H9 (cell line): ENCODE results near the gene CCDC85B. TPM values are rescaled to one million over a fixed set of nuclear protein-coding genes. Genes with fewer than 3 reads are reported as not detected.

Experiments
- DNase-seq: peaks from one replicate; pipeline ENCODE4 v3.0.0-alpha.2; 2017
- H2AFZ ChIP-seq: one replicate; pipeline ENCODE4 v1.6.1; 2013; ENCODE audit warnings: mild to moderate bottlenecking, low read length, control low read depth, moderate library complexity
- H2AK5ac ChIP-seq: 2 replicates; pipeline ENCODE4 v1.6.1; 2013; ENCODE audit warnings: low read length, control low read depth, mixed read lengths; ENCODE audit not compliant: insufficient read length
- H2BK120ac ChIP-seq: one replicate; pipeline ENCODE4 v1.6.1; 2013; ENCODE audit warnings: low read depth, mild to moderate bottlenecking, low read length, control low read depth, inconsistent platforms; ENCODE audit not compliant: poor library complexity, severe bottlenecking
- H2BK12ac ChIP-seq: 2 replicates; pipeline ENCODE4 v1.6.1; 2013; ENCODE audit warnings: low read length, control low read depth, mixed read lengths, low read depth; ENCODE audit not compliant: insufficient read length
- H2BK15ac ChIP-seq: 2 replicates; pipeline ENCODE4 v1.6.1; 2013; ENCODE audit warnings: low read depth, low read length, control low read depth
- H2BK20ac ChIP-seq: one replicate; pipeline ENCODE4 v1.6.1; 2013; ENCODE audit warnings: low read depth, mild to moderate bottlenecking, low read length, control low read depth, inconsistent platforms; ENCODE audit not compliant: poor library complexity, severe bottlenecking
- H2BK5ac ChIP-seq: 2 replicates; pipeline ENCODE4 v1.6.1; 2013; ENCODE audit warnings: low read length, control low read depth, mixed read lengths; ENCODE audit not compliant: insufficient read length
- H3K14ac ChIP-seq: 2 replicates; pipeline ENCODE4 v1.6.1; 2013; ENCODE audit warnings: low read length, control low read depth; ENCODE audit not compliant: insufficient read depth
- H3K18ac ChIP-seq: 2 replicates; pipeline ENCODE4 v1.6.1; 2013; ENCODE audit warnings: low read depth, mild to moderate bottlenecking, mixed read lengths, low read length, control low read depth; ENCODE audit not compliant: insufficient read length
- H3K23ac ChIP-seq: 2 replicates; pipeline ENCODE4 v1.6.1; 2013; ENCODE audit warnings: low read length, control low read depth, mixed read lengths, low read depth; ENCODE audit not compliant: insufficient read length
- H3K23me2 ChIP-seq: 2 replicates; pipeline ENCODE4 v1.6.1; 2013; ENCODE audit warnings: low read depth, mild to moderate bottlenecking, mixed read lengths, low read length, control low read depth; ENCODE audit not compliant: insufficient read length, poor library complexity, severe bottlenecking
- H3K27ac ChIP-seq: 2 replicates; pipeline ENCODE4 v1.5.1; 2013; ENCODE audit warnings: low read length, control low read depth, mixed read lengths, low read depth; ENCODE audit not compliant: insufficient read length
- H3K27me3 ChIP-seq: 2 replicates; pipeline ENCODE4 v1.6.1; 2013; ENCODE audit warnings: low read length, control low read depth, inconsistent platforms; ENCODE audit not compliant: insufficient read depth
- H3K4ac ChIP-seq: 2 replicates; pipeline ENCODE4 v1.6.1; 2013; ENCODE audit warnings: low read depth, mild to moderate bottlenecking, control low read depth, inconsistent platforms, low read length, moderate library complexity
- H3K4me1 ChIP-seq: 2 replicates; pipeline ENCODE4 v1.6.1; 2013; ENCODE audit warnings: low read length, control low read depth, inconsistent platforms; ENCODE audit not compliant: insufficient read depth
- H3K4me2 ChIP-seq: 2 replicates; pipeline ENCODE4 v1.6.1; 2013; ENCODE audit warnings: low read length, control low read depth, mixed read lengths; ENCODE audit not compliant: insufficient read length, insufficient read depth
- H3K56ac ChIP-seq: 2 replicates; pipeline ENCODE4 v1.6.1; 2013; ENCODE audit warnings: low read depth, mild to moderate bottlenecking, mixed read lengths, low read length, control low read depth; ENCODE audit not compliant: insufficient read length
- H3K79me1 ChIP-seq: 2 replicates; pipeline ENCODE4 v1.6.1; 2013; ENCODE audit warnings: low read depth, mild to moderate bottlenecking, moderate library complexity, low read length, control low read depth, inconsistent platforms; ENCODE audit not compliant: insufficient read depth, poor library complexity, severe bottlenecking
- H3K79me2 ChIP-seq: 2 replicates; pipeline ENCODE4 v1.6.1; 2013; ENCODE audit warnings: low read length, control low read depth, inconsistent platforms; ENCODE audit not compliant: insufficient read depth
- H3K9ac ChIP-seq: 2 replicates; pipeline ENCODE4 v1.6.1; 2013; ENCODE audit warnings: low read length, control low read depth, mixed read lengths; ENCODE audit not compliant: insufficient read length; ENCODE audit errors: extremely low read depth
- H3K9me3 ChIP-seq: one replicate; pipeline ENCODE4 v1.6.1; 2013; ENCODE audit warnings: low read depth, low read length, inconsistent platforms; ENCODE audit not compliant: control insufficient read depth
- H3T11ph ChIP-seq: one replicate; pipeline ENCODE4 v1.6.1; 2013; ENCODE audit warnings: mild to moderate bottlenecking, low read length, control low read depth, inconsistent platforms
- H4K20me1 ChIP-seq: one replicate; pipeline ENCODE4 v1.6.1; 2013; ENCODE audit not compliant: control insufficient read depth, insufficient read length, insufficient read depth
- H4K5ac ChIP-seq: 2 replicates; pipeline ENCODE4 v1.6.1; 2013; ENCODE audit warnings: low read depth, mild to moderate bottlenecking, mixed read lengths, low read length, control low read depth; ENCODE audit not compliant: insufficient read length
- H4K8ac ChIP-seq: replicated peaks from 2 replicates; pipeline ENCODE4 v1.6.1; 2013; ENCODE audit warnings: low read length, control low read depth, mixed read lengths, low read depth; ENCODE audit not compliant: insufficient read length
- H4K91ac ChIP-seq: 2 replicates; pipeline ENCODE4 v1.6.1; 2013; ENCODE audit warnings: low read depth, mild to moderate bottlenecking, moderate library complexity, mixed read lengths, low read length, control low read depth; ENCODE audit not compliant: insufficient read length
- H3K27ac Mint-ChIP-seq, 3 experiments: 2 replicates in 2 of 3; 3 replicates in 1 of 3; pipeline ENCODE4 v1.8.0; 2020 to 2021; ENCODE audit warnings: mixed read lengths in 3 of 3, mild to moderate bottlenecking in 1 of 3, moderate library complexity in 1 of 3
- H3K27me3 Mint-ChIP-seq: 2 replicates; pipeline ENCODE4 v1.8.0; 2021; ENCODE audit warnings: low read depth, mild to moderate bottlenecking, moderate library complexity, mixed read lengths
- H3K36me3 Mint-ChIP-seq, 3 experiments: 2 replicates in 2 of 3; 3 replicates in 1 of 3; pipeline ENCODE4 v1.8.0; 2020 to 2021; ENCODE audit warnings: low read depth in 3 of 3, mixed read lengths in 3 of 3; ENCODE audit not compliant: insufficient read depth in 1 of 3
- H3K4me1 Mint-ChIP-seq, 2 experiments: 2 replicates each; pipeline ENCODE4 v1.8.0; 2020; ENCODE audit warnings: mixed read lengths in 2 of 2
- H3K4me3 Mint-ChIP-seq, 2 experiments: 2 replicates in 1 of 2; 3 replicates in 1 of 2; pipeline ENCODE4 v1.8.0; 2020 to 2021; ENCODE audit warnings: mild to moderate bottlenecking in 2 of 2, mixed read lengths in 2 of 2, moderate library complexity in 1 of 2
- H3K9me3 Mint-ChIP-seq, 2 experiments: 2 replicates in 1 of 2; 3 replicates in 1 of 2; pipeline ENCODE4 v1.8.0; 2020; ENCODE audit warnings: mild to moderate bottlenecking in 2 of 2, mixed read lengths in 2 of 2, moderate library complexity in 1 of 2
- WGBS: extraction: QIAGEN DNeasy Blood & Tissue Kit; methylation state at CpG from one replicate; pipeline ENCODE4 v1.1.7; 2013; ENCODE audit warnings: missing lambda C conversion rate, low lambda C conversion rate, mixed read lengths; ENCODE audit not compliant: insufficient read length; ENCODE audit errors: extremely low coverage; 5-methylcytosine and 5-hydroxymethylcytosine counted together
- total RNA-seq: library from RNA; stranded (reverse); gene quantifications from 2 replicates; pipeline ENCODE4 v1.2.1, GENCODE V29; 2021
- TF ChIP-seq, protein P1 (sequence below): fragments of 200-600 bp; sonication (generic); conservative IDR thresholded peaks from 3 replicates; pipeline ENCODE4 v1.8.0; 2021; ENCODE audit warnings: antibody characterized with exemption, mild to moderate bottlenecking

The CCDC85B gene
- total RNA-seq, 1 experiment from 2014 or later: 23.3 TPM

DNA sequence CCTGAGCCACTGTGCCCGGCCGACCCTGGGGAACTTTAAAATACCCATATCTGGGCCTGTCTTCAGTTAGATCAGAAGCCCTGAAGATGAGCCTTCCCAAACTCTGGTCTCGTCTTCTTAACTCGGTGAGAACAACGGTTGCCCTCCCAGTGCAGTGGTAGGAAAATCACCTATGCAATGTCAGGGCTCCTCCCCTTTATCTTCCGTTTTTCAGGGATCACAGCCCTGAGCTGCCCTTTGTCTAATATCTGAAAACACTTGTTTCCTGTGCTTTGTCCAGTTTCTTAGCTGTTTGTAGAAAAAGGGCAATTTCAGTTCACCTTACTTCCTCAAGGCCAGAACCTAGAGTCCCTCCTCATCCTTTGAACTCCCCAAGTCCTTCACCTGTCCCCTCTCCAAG, 38.2 kb downstream of the CCDC85B start:
- no peak overlapping the region for H4K5ac ChIP-seq
- H3K4me1 ChIP-seq: no peaks in the 10 kb centered on the region
- H3K27me3 ChIP-seq: no peaks in the 10 kb centered on the region
- no peak overlapping the region for H3K56ac ChIP-seq
- DNase-seq: no peak
- no peak overlapping the region for H3K23ac ChIP-seq
- H3K23me2 ChIP-seq: no peaks in the 10 kb centered on the region
- H3K4me2 ChIP-seq: no peak overlapping the region
- Mint-ChIP-seq H3K27ac (peak overlapping the region in 1 of 3 experiments; percentile 74; a peak in 3 of 7 replicates), H3K27me3 (no peaks in the 10 kb centered on the region), H3K9me3 (no peaks in the 10 kb centered on the region), H3K36me3 (no peaks in the 10 kb centered on the region), H3K4me1 (peaks cover 10 to 36% of the 10 kb centered on the region in 2 experiments), H3K4me3 (no peak overlapping the region)
- H2AFZ ChIP-seq: no peak overlapping the region
- H3T11ph ChIP-seq: no peak overlapping the region
- H3K9me3 ChIP-seq: no peaks in the 10 kb centered on the region
- TF ChIP-seq, protein P1, sequence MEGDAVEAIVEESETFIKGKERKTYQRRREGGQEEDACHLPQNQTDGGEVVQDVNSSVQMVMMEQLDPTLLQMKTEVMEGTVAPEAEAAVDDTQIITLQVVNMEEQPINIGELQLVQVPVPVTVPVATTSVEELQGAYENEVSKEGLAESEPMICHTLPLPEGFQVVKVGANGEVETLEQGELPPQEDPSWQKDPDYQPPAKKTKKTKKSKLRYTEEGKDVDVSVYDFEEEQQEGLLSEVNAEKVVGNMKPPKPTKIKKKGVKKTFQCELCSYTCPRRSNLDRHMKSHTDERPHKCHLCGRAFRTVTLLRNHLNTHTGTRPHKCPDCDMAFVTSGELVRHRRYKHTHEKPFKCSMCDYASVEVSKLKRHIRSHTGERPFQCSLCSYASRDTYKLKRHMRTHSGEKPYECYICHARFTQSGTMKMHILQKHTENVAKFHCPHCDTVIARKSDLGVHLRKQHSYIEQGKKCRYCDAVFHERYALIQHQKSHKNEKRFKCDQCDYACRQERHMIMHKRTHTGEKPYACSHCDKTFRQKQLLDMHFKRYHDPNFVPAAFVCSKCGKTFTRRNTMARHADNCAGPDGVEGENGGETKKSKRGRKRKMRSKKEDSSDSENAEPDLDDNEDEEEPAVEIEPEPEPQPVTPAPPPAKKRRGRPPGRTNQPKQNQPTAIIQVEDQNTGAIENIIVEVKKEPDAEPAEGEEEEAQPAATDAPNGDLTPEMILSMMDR: no peak
- H4K20me1 ChIP-seq: no peaks in the 10 kb centered on the region
- no CpG with 5 or more reads among the region's 6 CpGs for WGBS
- H2AK5ac ChIP-seq: no peak overlapping the region
- no peak overlapping the region for H4K91ac ChIP-seq
- H3K9ac ChIP-seq: no peak overlapping the region
- H3K4ac ChIP-seq: no peak overlapping the region
- no peak overlapping the region for H2BK20ac ChIP-seq
- no peak overlapping the region for H3K14ac ChIP-seq
- no peak overlapping the region for H3K18ac ChIP-seq
- no peak overlapping the region for H4K8ac ChIP-seq
- no peak overlapping the region for H2BK12ac ChIP-seq
- H2BK120ac ChIP-seq: no peak overlapping the region
- no peaks in the 10 kb centered on the region for H3K79me2 ChIP-seq
- no peak overlapping the region for H2BK5ac ChIP-seq
- no peak overlapping the region for H2BK15ac ChIP-seq
- H3K27ac ChIP-seq: no peak overlapping the region
- H3K79me1 ChIP-seq: no peaks in the 10 kb centered on the region
